ENCODE results near the gene PPY.

The PPY gene

GRCh38 chr17:43920500-43921095 is 21.7 kb downstream of the PPY start:
- Histone ChIP-seq H3K79me2 (ENCODE audit: insufficient read depth, low read length) (no peaks in the 10 kb centered on the region), H3K4me1 (ENCODE audit: insufficient read depth, low read length, severe bottlenecking) (no peaks in the 10 kb centered on the region), H3K9me2 (ENCODE audit: low read depth, low read length) (no peaks in the 10 kb centered on the region), H3K4me3 (ENCODE audit: low read depth, low read length, poor library complexity, severe bottlenecking) (no peak overlapping the region), H3F3A (ENCODE audit: insufficient read depth, low read length) (no peaks in the 10 kb centered on the region), H3K36me3 (ENCODE audit: insufficient read depth, low read length) (no peaks in the 10 kb centered on the region), H2AFZ (ENCODE audit: low read length) (no peak overlapping the region), H3K27me3 (ENCODE audit: insufficient read depth, low read length) (no peaks in the 10 kb centered on the region; the same call in 1 of the 2 replicates), H4K20me1 (ENCODE audit: insufficient read depth, low read length) (no peaks in the 10 kb centered on the region), H3K4me2 (ENCODE audit: low read length) (no peak overlapping the region), H3K27ac (ENCODE audit: low read depth, low read length, poor library complexity, severe bottlenecking) (no peak overlapping the region), H3K9me3 (ENCODE audit: low read length) (no peaks in the 10 kb centered on the region), H3K9ac (ENCODE audit: low read length) (no peak overlapping the region)
- TF ChIP-seq EZH2 (IDR thresholded peaks at IDR 0.05; ENCODE audit: borderline replicate concordance, low read length) = no peak
- TF ChIP-seq, protein P1, sequence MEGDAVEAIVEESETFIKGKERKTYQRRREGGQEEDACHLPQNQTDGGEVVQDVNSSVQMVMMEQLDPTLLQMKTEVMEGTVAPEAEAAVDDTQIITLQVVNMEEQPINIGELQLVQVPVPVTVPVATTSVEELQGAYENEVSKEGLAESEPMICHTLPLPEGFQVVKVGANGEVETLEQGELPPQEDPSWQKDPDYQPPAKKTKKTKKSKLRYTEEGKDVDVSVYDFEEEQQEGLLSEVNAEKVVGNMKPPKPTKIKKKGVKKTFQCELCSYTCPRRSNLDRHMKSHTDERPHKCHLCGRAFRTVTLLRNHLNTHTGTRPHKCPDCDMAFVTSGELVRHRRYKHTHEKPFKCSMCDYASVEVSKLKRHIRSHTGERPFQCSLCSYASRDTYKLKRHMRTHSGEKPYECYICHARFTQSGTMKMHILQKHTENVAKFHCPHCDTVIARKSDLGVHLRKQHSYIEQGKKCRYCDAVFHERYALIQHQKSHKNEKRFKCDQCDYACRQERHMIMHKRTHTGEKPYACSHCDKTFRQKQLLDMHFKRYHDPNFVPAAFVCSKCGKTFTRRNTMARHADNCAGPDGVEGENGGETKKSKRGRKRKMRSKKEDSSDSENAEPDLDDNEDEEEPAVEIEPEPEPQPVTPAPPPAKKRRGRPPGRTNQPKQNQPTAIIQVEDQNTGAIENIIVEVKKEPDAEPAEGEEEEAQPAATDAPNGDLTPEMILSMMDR (IDR thresholded peaks at IDR 0.05; ENCODE audit: low read length) = no peak

GRCh38 chr17:43918026-43918389 is 24.3 kb downstream of the PPY start:
- no peaks in the 10 kb centered on the region for H3K9me2 ChIP-seq (ENCODE audit: low read depth, low read length)
- no peaks in the 10 kb centered on the region for H3F3A ChIP-seq (ENCODE audit: insufficient read depth, low read length)
- no peak overlapping the region for H3K4me2 ChIP-seq (ENCODE audit: low read length)
- no peaks in the 10 kb centered on the region for H3K79me2 ChIP-seq (ENCODE audit: insufficient read depth, low read length)
- H3K27ac ChIP-seq (ENCODE audit: low read depth, low read length, poor library complexity, severe bottlenecking) = no peak overlapping the region
- no peak overlapping the region for H3K9ac ChIP-seq (ENCODE audit: low read length)
- no peaks in the 10 kb centered on the region for H4K20me1 ChIP-seq (ENCODE audit: insufficient read depth, low read length)
- no peaks in the 10 kb centered on the region for H3K9me3 ChIP-seq (ENCODE audit: low read length)
- H3K36me3 ChIP-seq (ENCODE audit: insufficient read depth, low read length) = no peaks in the 10 kb centered on the region
- H3K4me1 ChIP-seq (ENCODE audit: insufficient read depth, low read length, severe bottlenecking) = no peaks in the 10 kb centered on the region
- TF ChIP-seq EZH2 (IDR thresholded peaks at IDR 0.05; ENCODE audit: borderline replicate concordance, low read length) = no peak
- TF ChIP-seq, protein P1 (IDR thresholded peaks at IDR 0.05; ENCODE audit: low read length) = no peak
- H3K27me3 ChIP-seq (ENCODE audit: insufficient read depth, low read length) = no peaks in the 10 kb centered on the region; the same call in 1 of the 2 replicates
- H2AFZ ChIP-seq (ENCODE audit: low read length) = no peak overlapping the region
- H3K4me3 ChIP-seq (ENCODE audit: low read depth, low read length, poor library complexity, severe bottlenecking) = no peak overlapping the region

- Histone ChIP-seq H3K27ac (ENCODE audit: low read depth, low read length, poor library complexity, severe bottlenecking) (no peak overlapping the region), H4K20me1 (ENCODE audit: insufficient read depth, low read length) (no peaks in the 10 kb centered on the region), H3K9me2 (ENCODE audit: low read depth, low read length) (no peaks in the 10 kb centered on the region), H3K9me3 (ENCODE audit: low read length) (no peaks in the 10 kb centered on the region), H3K4me2 (ENCODE audit: low read length) (no peak overlapping the region), H3K79me2 (ENCODE audit: insufficient read depth, low read length) (no peaks in the 10 kb centered on the region), H3F3A (ENCODE audit: insufficient read depth, low read length) (no peaks in the 10 kb centered on the region), H3K9ac (ENCODE audit: low read length) (no peak overlapping the region), H3K36me3 (ENCODE audit: insufficient read depth, low read length) (no peaks in the 10 kb centered on the region), H3K27me3 (ENCODE audit: insufficient read depth, low read length) (no peaks in the 10 kb centered on the region; the same call in 1 of the 2 replicates), H3K4me1 (ENCODE audit: insufficient read depth, low read length, severe bottlenecking) (no peaks in the 10 kb centered on the region), H2AFZ (ENCODE audit: low read length) (no peak overlapping the region), H3K4me3 (ENCODE audit: low read depth, low read length, poor library complexity, severe bottlenecking) (no peak overlapping the region)
- TF ChIP-seq EZH2 (IDR thresholded peaks at IDR 0.05; ENCODE audit: borderline replicate concordance, low read length) = no peak
- TF ChIP-seq, protein P1 (IDR thresholded peaks at IDR 0.05; ENCODE audit: low read length) = peak; percentile 5; the same call in 1 of the 2 replicates
Observed at GRCh38 chr17:43917348-43918025, 24.8 kb downstream of the PPY start.
